HG03095 (cell line): ENCODE results near the gene HOXA5.

Experiments used
- ATAC-seq: cut with Tn5 transposase; IDR thresholded peaks from one replicate; pipeline ENCODE4 v1.9.1; 2021; ENCODE audit warnings: moderate library complexity; ENCODE audit not compliant: unreplicated experiment

The HOXA5 gene

DNA sequence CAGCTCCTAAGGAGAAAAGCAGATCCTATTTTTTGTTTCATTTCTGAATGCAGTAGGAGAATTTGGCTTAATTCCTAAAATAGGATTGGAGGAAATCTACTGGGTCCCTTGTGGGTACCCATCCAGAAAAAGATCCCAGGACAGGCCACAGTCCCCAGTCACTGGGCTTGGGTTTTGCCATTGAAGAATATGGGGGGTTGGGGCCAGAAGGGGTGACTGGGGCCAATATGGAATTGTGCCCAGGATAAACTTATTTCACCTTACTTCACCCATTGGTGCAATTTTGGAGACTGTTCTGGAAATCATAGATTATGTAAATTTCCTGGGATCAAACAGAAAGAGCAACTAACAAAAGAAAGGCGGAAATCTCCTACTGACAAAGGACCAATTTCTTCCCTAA is 5.0 kb downstream of the HOXA5 start:
- ATAC-seq, result no peak

DNA sequence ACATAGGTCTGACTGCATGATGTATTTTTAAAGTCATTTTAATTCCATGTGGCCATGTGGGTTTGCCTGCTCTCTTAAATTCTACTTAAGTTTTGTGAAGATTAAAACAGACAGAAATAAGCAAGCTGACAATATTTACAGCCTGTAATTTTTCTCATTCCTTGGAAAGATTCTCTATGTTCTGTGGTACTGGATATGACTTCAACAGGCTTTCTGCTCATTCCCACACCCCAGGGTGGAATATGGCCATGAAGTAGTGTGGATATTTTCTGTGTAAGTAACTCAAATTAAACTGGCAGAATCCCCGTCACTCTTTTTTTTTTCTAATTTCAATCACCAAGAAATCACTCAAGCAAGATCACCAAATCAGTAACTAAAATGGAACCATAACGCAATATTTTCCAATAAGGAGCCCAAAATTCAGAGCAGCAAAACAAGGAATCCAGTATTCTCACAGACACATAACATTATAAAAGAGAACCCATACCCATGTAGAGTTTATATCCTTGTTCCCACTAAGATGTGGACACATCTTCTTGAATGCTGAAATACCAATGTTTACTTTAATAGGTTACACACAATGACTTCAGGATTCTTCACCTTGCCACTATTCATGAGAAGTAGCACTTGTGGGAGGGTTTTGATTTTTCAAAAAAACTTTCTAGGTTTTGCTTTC is 5.7 kb downstream of the HOXA5 start:
- no peak for ATAC-seq

GRCh38 chr7:27134392-27134791 is 9.1 kb downstream of the HOXA5 start:
- ATAC-seq, result no peak

DNA sequence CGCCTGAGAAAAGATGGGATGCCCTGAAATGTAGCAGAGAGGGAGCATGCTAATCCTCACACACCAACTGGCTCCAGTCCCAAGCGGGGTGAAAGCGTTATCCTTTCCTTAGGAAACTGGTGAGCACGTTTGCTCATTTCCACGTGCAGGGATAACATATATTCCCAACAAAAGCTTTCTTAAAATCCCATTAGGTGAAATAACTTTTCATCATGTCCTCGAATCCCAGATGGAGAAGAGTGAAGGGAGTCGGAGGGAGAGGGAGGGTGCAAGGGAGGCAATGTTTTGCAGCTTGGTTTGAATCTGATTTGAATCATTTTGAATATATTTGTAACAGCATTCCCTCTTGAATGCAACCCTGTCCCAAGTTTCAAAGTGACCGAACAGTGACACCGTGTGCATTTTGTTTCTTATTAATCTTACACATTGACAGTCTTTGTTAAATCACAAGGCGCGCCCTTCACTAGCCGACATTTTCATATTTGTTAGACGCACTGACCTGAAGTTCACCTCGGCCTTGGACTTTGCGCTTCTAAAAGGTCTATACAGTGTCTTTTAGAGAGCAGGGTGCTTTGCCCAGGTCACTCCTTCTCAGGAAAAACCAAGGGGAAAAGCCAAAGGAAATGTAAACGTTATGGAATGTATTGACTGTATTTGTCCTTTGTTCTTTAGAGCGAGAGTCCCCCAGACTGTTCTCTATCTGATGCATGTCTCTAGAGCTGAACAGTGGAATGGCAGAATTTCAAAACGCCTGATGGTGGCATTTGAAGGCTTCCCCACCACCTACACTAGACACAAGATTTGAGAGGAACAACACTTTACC is 9.9 kb downstream of the HOXA5 start:
- no peak for ATAC-seq

- ATAC-seq, result no peak
These were observed 10.5 kb downstream of the HOXA5 start for GRCh38 chr7:27132978-27133377.

DNA sequence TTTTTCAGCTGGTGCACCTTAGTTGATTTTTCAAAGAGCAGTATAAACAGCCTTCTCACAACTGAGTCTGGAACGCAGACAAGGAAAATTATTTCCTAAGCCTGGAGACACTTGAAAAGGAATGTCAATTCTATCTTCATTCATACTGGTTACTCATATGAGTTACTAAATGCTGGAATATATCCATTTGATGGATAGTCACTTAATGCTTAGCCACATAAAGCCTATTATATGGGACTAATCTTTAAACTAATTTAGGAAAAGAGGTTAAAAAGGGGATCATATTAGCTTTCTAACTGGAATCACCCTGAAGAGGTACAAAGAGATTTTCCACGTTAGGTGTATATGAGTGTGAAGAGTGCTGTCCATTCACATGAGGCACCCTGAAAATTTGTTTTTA is 11.3 kb downstream of the HOXA5 start:
- ATAC-seq, result no peak

- ATAC-seq, result no peak
These were observed 12.1 kb downstream of the HOXA5 start for GRCh38 chr7:27131390-27131819.

- no peak for ATAC-seq
These were observed 12.7 kb downstream of the HOXA5 start, which contains the start of gene HOXA4 for GRCh38 chr7:27130540-27131389. Gene HOXA4, minus strand, starts transcription at chr7:27130757. Its CDS starts 24 bp downstream, at chr7:27130733.

DNA sequence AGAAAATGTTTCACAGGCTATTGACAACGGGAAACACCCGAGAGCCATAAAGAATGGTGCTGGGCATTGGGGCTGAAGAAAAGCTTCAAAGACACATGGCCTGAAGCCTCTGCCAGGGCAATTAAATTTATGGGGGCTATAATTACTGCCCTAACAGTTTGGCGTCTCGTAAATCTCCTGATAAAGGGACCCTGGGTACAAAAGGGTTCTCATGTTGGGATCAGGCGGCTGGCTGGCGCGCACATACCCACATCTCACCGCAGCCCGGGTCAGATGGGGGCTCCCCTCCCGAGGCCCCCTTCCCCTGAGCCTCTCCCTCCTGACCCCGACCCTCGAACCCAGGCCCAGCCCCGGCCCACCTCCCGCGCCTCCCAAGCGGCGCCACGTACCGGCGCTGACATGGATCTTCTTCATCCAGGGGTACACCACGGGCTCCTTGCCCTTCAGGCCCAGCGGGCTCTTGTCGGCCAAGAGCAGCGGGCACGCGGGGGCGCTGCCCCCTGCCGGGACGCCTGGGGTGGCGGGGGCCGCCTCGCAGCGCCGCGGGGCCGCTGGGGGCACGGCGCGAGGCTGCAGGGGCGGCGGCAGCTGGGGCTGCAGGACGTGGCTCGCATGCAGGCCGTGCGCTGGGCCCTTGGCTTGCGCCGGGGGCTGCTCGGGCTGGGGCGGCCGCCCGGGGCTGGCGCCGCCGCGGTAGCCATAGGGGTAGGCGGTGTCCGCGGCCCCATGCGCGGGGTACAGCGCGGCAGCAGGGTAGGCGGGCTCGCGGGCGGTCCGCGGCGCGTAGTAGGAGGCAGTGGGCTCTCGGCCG is 13.5 kb downstream of the HOXA5 start:
- ATAC-seq, result no peak

GRCh38 chr7:27128776-27129728 is 14.4 kb downstream of the HOXA5 start:
- ATAC-seq, result no peak

GRCh38 chr7:27128034-27128433 is 15.4 kb downstream of the HOXA5 start:
- no peak for ATAC-seq

- ATAC-seq, result no peak
These were observed 16.7 kb downstream of the HOXA5 start for GRCh38 chr7:27126596-27127327.

GRCh38 chr7:27125986-27126394 is 17.5 kb downstream of the HOXA5 start:
- ATAC-seq, result no peak

GRCh38 chr7:27124902-27125689 is 18.4 kb downstream of the HOXA5 start:
- no peak for ATAC-seq

GRCh38 chr7:27124096-27124901 is 19.2 kb downstream of the HOXA5 start:
- no peak for ATAC-seq

DNA sequence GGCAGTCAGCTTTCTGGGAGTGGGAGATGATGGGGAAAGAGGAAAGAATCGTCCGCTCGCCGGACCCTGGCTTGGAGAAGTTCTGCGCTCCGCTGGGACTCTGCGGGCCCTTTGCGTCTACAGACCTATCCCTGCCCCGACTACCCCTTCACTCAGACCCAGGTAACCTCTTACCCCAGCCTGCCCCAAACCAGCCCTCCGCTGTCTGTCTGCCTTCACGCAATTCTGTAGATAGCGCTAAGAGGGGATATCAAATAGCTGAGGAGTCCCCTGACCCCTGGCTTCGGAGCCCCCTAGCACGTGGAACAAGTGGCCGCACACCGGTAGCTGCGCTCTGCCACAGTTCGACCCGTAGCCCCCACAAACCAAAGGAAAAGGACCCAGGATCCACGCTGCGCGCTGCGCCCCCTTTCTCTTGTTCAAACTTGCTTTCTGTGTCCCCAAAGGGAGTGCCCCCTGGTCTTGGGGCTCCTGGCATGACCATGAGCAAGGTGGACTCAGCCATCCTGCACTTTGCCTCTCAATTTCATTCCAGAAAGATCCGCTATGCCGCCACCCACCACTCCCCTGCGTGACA is 19.9 kb downstream of the HOXA5 start:
- ATAC-seq, result no peak

- no peak for ATAC-seq
These were observed 20.4 kb downstream of the HOXA5 start for GRCh38 chr7:27123007-27123476.
